ENCODE results near the gene CBL.

DNA sequence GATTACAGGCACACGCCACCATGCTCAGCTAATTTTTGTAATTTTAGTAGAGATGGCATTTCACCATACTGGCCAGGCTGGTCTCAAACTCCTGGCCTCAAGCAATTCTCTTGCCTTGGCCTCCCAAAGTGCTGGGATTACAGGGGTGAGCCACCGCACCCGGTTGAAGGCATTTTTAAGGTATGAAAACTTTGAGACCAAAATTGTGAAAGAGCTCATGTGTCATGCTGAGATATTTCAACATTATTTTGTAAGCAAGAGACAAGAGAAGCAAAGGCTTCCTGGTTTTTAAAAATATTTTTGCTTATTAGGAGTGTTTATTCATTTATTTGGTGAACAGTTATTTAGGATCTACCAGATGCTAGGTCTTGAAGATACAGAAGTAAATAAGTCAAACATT is 14.0 kb upstream of the CBL start:
- TF ChIP-seq, protein P1, sequence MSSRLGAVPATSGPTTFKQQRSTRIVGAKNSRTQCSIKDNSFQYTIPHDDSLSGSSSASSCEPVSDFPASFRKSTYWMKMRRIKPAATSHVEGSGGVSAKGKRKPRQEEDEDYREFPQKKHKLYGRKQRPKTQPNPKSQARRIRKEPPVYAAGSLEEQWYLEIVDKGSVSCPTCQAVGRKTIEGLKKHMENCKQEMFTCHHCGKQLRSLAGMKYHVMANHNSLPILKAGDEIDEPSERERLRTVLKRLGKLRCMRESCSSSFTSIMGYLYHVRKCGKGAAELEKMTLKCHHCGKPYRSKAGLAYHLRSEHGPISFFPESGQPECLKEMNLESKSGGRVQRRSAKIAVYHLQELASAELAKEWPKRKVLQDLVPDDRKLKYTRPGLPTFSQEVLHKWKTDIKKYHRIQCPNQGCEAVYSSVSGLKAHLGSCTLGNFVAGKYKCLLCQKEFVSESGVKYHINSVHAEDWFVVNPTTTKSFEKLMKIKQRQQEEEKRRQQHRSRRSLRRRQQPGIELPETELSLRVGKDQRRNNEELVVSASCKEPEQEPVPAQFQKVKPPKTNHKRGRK (CRISPR knock-in tag; IDR thresholded peaks at IDR 0.05; ENCODE audit: borderline replicate concordance) = no peak
- TF ChIP-seq, protein P2, sequence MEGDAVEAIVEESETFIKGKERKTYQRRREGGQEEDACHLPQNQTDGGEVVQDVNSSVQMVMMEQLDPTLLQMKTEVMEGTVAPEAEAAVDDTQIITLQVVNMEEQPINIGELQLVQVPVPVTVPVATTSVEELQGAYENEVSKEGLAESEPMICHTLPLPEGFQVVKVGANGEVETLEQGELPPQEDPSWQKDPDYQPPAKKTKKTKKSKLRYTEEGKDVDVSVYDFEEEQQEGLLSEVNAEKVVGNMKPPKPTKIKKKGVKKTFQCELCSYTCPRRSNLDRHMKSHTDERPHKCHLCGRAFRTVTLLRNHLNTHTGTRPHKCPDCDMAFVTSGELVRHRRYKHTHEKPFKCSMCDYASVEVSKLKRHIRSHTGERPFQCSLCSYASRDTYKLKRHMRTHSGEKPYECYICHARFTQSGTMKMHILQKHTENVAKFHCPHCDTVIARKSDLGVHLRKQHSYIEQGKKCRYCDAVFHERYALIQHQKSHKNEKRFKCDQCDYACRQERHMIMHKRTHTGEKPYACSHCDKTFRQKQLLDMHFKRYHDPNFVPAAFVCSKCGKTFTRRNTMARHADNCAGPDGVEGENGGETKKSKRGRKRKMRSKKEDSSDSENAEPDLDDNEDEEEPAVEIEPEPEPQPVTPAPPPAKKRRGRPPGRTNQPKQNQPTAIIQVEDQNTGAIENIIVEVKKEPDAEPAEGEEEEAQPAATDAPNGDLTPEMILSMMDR (IDR thresholded peaks at IDR 0.05) = no peak
- no peak for TF ChIP-seq TEAD4 (CRISPR knock-in tag; IDR thresholded peaks at IDR 0.05)
- TF ChIP-seq, protein P3, sequence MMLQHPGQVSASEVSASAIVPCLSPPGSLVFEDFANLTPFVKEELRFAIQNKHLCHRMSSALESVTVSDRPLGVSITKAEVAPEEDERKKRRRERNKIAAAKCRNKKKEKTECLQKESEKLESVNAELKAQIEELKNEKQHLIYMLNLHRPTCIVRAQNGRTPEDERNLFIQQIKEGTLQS (CRISPR knock-in tag; conservative IDR thresholded peaks at IDR 0.05) = no peak
